HFFc6 (cell line): ENCODE data around the gene BBS9. TPM values are rescaled to one million over a fixed set of nuclear protein-coding genes. Genes with fewer than 3 reads are reported as not detected.
"Not testable (repeated sequence)": the region's sequence is repeated elsewhere in the genome, so short reads cannot be mapped to it uniquely, and the experiment has no call there.

Experiments
- DNase-seq: peaks from one replicate; pipeline ENCODE4 v3.0.0-alpha.2; 2018
- H3K27ac Mint-ChIP-seq: 2 replicates; pipeline ENCODE4 v1.8.0; 2020; ENCODE audit warnings: mild to moderate bottlenecking, mixed read lengths
- H3K27me3 Mint-ChIP-seq: 2 replicates; pipeline ENCODE4 v1.8.0; 2021; ENCODE audit warnings: mild to moderate bottlenecking, moderate library complexity, mixed read lengths; ENCODE audit not compliant: insufficient read depth
- H3K36me3 Mint-ChIP-seq: 2 replicates; pipeline ENCODE4 v1.8.0; 2021; ENCODE audit warnings: low read depth, mixed read lengths
- H3K4me1 Mint-ChIP-seq: 2 replicates; pipeline ENCODE4 v1.8.0; 2020; ENCODE audit warnings: low read depth, mixed read lengths
- H3K4me3 Mint-ChIP-seq: 2 replicates; pipeline ENCODE4 v1.8.0; 2020; ENCODE audit warnings: mild to moderate bottlenecking, moderate library complexity, mixed read lengths
- H3K9me3 Mint-ChIP-seq: 2 replicates; pipeline ENCODE4 v1.8.0; 2020; ENCODE audit warnings: mild to moderate bottlenecking, mixed read lengths
- CTCF ChIP-seq: fragments of 200-600 bp; sonication (generic); IDR thresholded peaks from 2 replicates; pipeline ENCODE4 v1.5.0; 2021; ENCODE audit warnings: antibody characterized with exemption, mild to moderate bottlenecking
- total RNA-seq, 6 experiments: library from RNA; stranded (reverse); fragmentation: NEBNext Ultra II Directional; extraction: Animal tissue kit (Norgen Biotek cat#: 25700); gene quantifications; 2 replicates in 1 of 6; 3 replicates in 5 of 6; pipeline ENCODE4 v1.2.3, GENCODE V29; 2021

Gene BBS9
- total RNA-seq, 6 experiments from 2014 or later = 10.6 to 13.0 (median 12.1) TPM

DNA sequence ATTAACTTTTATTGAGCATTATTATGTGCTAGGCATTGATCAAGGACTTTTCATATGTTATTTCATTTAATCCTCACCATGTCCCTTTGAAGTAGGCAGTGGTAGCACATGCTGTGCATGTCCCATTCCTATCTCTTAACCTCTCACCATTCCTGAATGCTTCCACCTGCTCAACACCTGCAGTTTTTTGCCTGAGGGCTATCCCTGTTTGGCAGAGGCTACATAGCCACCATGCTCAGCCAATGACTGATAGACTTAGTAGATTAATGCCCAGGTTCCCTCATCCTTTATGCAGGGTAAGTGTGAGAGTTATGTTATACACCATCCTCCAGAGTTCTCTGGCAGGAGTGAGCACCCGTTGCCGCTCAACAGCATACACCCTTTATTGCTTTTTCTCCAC lies 387.8 kb downstream of the BBS9 start:
- no peak for TF ChIP-seq CTCF
- Mint-ChIP-seq H3K36me3 (no peaks in the 10 kb centered on the region), H3K4me3 (no peak overlapping the region), H3K27me3 (no peaks in the 10 kb centered on the region), H3K9me3 (no peaks in the 10 kb centered on the region), H3K27ac (no peak overlapping the region), H3K4me1 (0 out of 2 replicates have a peak, but pooled peaks cover 4% of the 10 kb centered on the region)
- DNase-seq = no peak

GRCh38 chr7:33527008-33527407 lies 397.6 kb downstream of the BBS9 start:
- not testable (repeated sequence) for H3K4me1 Mint-ChIP-seq, H3K27ac Mint-ChIP-seq, H3K27me3 Mint-ChIP-seq, H3K36me3 Mint-ChIP-seq, H3K9me3 Mint-ChIP-seq, DNase-seq, H3K4me3 Mint-ChIP-seq

DNA sequence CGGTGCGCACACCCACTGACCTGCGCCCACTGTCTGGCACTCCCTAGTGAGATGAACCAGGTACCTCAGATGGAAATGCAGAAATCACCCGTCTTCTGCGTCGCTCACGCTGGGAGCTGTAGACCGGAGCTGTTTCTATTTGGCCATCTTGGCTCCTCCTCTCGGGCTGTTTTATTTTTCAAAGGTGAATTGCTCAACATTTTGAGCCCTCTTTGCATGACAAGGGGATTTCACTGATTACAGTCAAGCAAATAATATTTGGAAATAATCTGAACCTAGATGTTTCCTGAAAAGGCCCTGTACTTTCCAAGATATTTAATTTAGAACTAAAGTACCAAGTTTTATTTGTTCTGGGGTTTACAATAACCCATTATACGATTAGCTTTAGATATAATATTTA lies 398.2 kb downstream of the BBS9 start:
- not testable (repeated sequence) for H3K4me1 Mint-ChIP-seq, H3K27me3 Mint-ChIP-seq, H3K36me3 Mint-ChIP-seq, H3K9me3 Mint-ChIP-seq, H3K4me3 Mint-ChIP-seq, DNase-seq, H3K27ac Mint-ChIP-seq

DNA sequence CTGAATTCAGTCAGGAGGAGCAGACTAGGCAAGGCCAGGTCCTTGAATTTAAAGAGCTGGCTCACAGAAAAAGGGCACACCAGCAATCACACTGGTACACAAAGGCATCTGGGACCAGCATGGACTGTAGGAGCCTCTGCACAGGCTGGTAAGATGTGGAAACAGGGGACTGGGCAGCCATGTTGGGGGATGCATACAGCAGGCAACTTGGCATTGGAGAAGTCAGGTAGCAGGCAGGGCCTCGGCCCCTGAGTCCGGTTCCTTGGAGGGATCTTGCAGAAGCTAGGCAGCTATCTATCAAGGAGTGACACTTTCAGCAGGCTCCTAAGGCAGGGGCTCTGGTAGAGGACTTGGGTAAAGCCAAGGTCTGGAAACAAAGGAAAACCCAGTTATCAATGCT lies 399.7 kb downstream of the BBS9 start:
- no peaks in the 10 kb centered on the region; the same call in 1 of the 2 replicates for H3K27me3 Mint-ChIP-seq
- DNase-seq = no peak
- no peak overlapping the region for H3K27ac Mint-ChIP-seq
- H3K4me1 Mint-ChIP-seq = no peaks in the 10 kb centered on the region
- H3K4me3 Mint-ChIP-seq = no peak overlapping the region
- H3K9me3 Mint-ChIP-seq = no peaks in the 10 kb centered on the region
- no peak for TF ChIP-seq CTCF
- H3K36me3 Mint-ChIP-seq = no peaks in the 10 kb centered on the region

- no peaks in the 10 kb centered on the region for H3K9me3 Mint-ChIP-seq
- H3K27ac Mint-ChIP-seq = no peak overlapping the region
- TF ChIP-seq CTCF = no peak; the same call in 1 of the 2 replicates
- H3K4me3 Mint-ChIP-seq = no peak overlapping the region
- DNase-seq = no peak
- peaks cover 11% of the 10 kb centered on the region for H3K4me1 Mint-ChIP-seq
- no peaks in the 10 kb centered on the region for H3K36me3 Mint-ChIP-seq
- H3K27me3 Mint-ChIP-seq = no peaks in the 10 kb centered on the region; the same call in 1 of the 2 replicates
Observed at GRCh38 chr7:33530664-33531063, 401.3 kb downstream of the BBS9 start.

GRCh38 chr7:33531888-33532287 lies 402.5 kb downstream of the BBS9 start:
- Mint-ChIP-seq H3K9me3 (no peaks in the 10 kb centered on the region), H3K36me3 (no peaks in the 10 kb centered on the region), H3K4me1 (peaks cover 11% of the 10 kb centered on the region), H3K27ac (no peak overlapping the region), H3K27me3 (no peaks in the 10 kb centered on the region; the same call in 1 of the 2 replicates), H3K4me3 (no peak overlapping the region)
- no peak for DNase-seq
- no peak for TF ChIP-seq CTCF

GRCh38 chr7:33534833-33535232 lies 405.5 kb downstream of the BBS9 start:
- H3K4me1 Mint-ChIP-seq = peaks cover 11% of the 10 kb centered on the region
- no peaks in the 10 kb centered on the region; the same call in 1 of the 2 replicates for H3K27me3 Mint-ChIP-seq
- no peaks in the 10 kb centered on the region for H3K36me3 Mint-ChIP-seq
- TF ChIP-seq CTCF = no peak
- DNase-seq = no peak
- 0 out of 2 replicates have a peak overlapping the region, but pooled peaks have one; percentile 30 for H3K27ac Mint-ChIP-seq
- H3K4me3 Mint-ChIP-seq = no peak overlapping the region
- no peaks in the 10 kb centered on the region for H3K9me3 Mint-ChIP-seq
